ENCODE results near the gene ZNF157.

The ZNF157 gene

GRCh38 chrX:47447607-47448006 lies 77.2 kb downstream of the ZNF157 start:
- no peak for DNase-seq

DNA sequence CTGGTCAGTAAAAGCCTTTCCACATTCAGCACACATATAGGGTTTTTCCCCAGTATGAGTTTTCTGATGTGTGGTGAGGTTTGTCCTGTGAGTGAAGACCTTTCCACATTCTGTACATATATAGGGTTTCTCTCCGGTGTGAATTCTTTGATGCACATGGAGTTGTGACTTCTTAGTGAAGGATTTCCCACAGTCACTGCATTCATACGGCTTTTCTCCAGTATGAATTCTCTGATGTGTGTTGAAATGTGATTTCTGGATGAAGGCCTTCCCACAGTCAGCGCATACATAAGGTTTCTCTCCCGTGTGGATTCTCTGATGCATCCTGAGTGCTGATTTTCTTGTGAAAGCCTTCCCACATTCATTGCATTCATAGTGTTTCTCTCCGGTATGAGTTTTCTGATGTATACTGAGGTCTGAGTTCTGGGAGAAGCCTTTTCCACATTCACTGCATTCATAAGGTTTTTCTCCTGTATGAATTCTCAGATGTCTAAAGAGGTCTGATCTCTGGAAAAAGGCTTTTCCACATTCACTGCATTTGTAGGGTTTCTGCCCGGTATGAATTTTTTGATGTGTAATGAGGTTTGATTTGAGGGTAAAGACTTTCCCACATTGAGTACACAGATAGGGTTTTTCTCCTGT lies 77.9 kb downstream of the ZNF157 start:
- DNase-seq = no peak

GRCh38 chrX:47452112-47452511 lies 81.7 kb downstream of the ZNF157 start:
- no peak for DNase-seq

DNA sequence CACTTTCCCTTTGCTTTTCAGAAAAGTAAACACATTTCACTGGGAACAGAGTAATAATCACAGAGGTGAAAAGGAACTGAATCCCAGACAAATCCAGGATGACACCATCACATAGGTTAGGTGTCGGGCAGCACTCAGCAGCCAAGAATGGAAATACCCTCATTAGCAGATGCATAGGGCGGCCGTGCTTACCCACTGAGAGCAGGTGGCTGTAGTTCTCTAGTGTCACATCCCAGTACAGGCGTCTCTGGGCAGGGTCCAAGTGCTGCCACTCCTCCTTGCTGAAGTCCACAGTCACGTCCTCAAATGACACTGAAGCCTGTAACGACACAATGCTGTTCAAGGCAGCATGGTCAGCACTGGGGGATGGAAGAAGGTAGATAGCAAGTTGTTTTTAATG lies 85.7 kb downstream of the ZNF157 start:
- DNase-seq = no peak

- no peak for DNase-seq
Measured at GRCh38 chrX:47458528-47458927, 88.2 kb downstream of the ZNF157 start.

- no peak for DNase-seq
Measured at GRCh38 chrX:47460561-47460960, 90.2 kb downstream of the ZNF157 start.
